Measurements from ENCODE around the gene BBOX1. TPM values are rescaled to one million over a fixed set of nuclear protein-coding genes. Genes with fewer than 3 reads are reported as not detected.

The BBOX1 gene
- total RNA-seq, 4 donors from 2014 or later: 0.22 to 0.84 TPM; not detected in 2

DNA sequence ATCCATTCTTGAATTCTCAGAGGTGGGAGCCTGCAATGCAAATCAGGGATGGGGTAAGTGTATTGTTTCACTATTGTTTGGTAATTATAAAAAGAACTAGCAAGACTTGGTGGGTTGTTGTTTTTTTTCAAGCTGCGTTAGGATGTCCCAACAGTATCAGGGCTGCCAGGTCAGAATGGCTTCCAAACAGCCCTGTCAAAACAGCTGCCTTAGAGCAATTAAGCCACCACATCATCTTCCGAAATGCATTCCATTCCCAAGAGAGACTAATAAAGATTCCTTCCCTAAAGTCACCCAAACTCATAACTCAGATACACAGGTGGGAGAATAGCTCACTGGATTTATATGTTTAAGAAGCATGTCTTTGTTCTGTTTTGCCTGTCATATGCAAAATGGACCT, 23.5 kb downstream of the BBOX1 start:
- WGBS, 2 donors: 74 to 85% methylated on average over 2 of the region's 2 CpGs

DNA sequence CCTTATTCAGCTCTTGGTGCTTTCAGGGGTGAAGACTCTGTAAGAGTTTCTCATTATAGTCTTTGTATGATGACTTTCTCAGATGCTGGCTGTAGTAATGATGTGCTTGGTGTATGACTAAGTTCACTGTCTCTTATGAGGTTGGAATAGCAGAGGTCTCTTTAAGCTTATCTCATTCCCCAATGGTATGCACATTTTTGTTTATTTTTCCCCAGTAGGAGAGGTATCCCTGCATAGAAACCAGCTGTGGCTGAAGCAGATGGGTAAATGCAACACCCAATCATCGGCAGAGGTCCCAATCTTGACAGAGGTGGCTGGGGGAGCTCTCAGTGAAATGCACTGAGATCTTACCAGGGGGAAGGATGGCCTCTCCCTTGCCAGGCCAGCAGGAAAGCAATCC, 34.6 kb downstream of the BBOX1 start:
- Histone ChIP-seq H3K27ac (no peak overlapping the region), H3K4me1 (no peaks in the 10 kb centered on the region), H3K27me3 (no peaks in the 10 kb centered on the region), H3K9me3 (no peaks in the 10 kb centered on the region), H3K4me3 (no peak overlapping the region), H3K36me3 (no peaks in the 10 kb centered on the region)
- WGBS, 2 donors: 58 to 71% methylated on average over 1 of the region's 1 CpG
- DNase-seq (ENCODE audit: low spot score in 2 of 2): no peak
- TF ChIP-seq, protein P1, sequence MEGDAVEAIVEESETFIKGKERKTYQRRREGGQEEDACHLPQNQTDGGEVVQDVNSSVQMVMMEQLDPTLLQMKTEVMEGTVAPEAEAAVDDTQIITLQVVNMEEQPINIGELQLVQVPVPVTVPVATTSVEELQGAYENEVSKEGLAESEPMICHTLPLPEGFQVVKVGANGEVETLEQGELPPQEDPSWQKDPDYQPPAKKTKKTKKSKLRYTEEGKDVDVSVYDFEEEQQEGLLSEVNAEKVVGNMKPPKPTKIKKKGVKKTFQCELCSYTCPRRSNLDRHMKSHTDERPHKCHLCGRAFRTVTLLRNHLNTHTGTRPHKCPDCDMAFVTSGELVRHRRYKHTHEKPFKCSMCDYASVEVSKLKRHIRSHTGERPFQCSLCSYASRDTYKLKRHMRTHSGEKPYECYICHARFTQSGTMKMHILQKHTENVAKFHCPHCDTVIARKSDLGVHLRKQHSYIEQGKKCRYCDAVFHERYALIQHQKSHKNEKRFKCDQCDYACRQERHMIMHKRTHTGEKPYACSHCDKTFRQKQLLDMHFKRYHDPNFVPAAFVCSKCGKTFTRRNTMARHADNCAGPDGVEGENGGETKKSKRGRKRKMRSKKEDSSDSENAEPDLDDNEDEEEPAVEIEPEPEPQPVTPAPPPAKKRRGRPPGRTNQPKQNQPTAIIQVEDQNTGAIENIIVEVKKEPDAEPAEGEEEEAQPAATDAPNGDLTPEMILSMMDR (IDR thresholded peaks at IDR 0.05): no peak
- no peak for TF ChIP-seq POLR2A (IDR thresholded peaks at IDR 0.05)
- no peak for TF ChIP-seq EP300 (IDR thresholded peaks at IDR 0.05)

More for the DNA sequence above, 23.5 kb downstream of the BBOX1 start:
- peaks cover 0 to 7% (median 0%) of the 10 kb centered on the region in 4 donors for H3K9me3 ChIP-seq
- no peak overlapping the region for H3K27ac ChIP-seq
- H3K27me3 ChIP-seq: no peaks in the 10 kb centered on the region
- no peak for DNase-seq (ENCODE audit: low spot score in 2 of 2)
- H3K36me3 ChIP-seq: peaks cover 0 to 2% (median 0%) of the 10 kb centered on the region in 3 donors
- TF ChIP-seq, protein P1 (IDR thresholded peaks at IDR 0.05): no peak
- TF ChIP-seq POLR2A (IDR thresholded peaks at IDR 0.05) (no peak), EP300 (IDR thresholded peaks at IDR 0.05) (no peak)
- peaks cover 0 to 15% (median 0%) of the 10 kb centered on the region in 4 donors for H3K4me1 ChIP-seq
- no peak overlapping the region for H3K4me3 ChIP-seq

DNA sequence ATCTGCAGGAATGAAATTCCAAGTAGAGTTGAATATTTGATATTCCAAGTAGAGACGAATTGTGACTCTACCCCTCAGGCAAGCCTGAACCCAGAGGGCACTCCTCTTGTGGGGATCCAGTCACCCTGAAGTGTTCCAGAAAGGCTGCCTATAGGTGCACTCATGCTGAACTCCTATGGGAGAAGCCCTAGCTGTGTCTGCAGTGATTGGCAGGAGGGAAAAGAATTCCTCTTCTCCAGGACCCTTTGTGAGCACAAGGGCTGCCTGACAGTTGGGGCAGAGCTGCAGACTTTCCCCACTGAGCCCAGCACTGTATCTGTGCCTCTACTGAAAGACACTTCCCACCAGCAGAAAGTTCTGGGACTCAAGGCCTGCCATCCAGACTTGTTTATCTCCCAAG, 35.0 kb downstream of the BBOX1 start:
- Histone ChIP-seq H3K27me3 (no peaks in the 10 kb centered on the region), H3K4me1 (no peaks in the 10 kb centered on the region), H3K9me3 (no peaks in the 10 kb centered on the region), H3K27ac (no peak overlapping the region), H3K4me3 (no peak overlapping the region), H3K36me3 (no peaks in the 10 kb centered on the region)
- no peak for DNase-seq (ENCODE audit: low spot score in 2 of 2)
- 43 to 56% methylated on average over 1 of the region's 1 CpG for WGBS, 2 donors
- TF ChIP-seq, protein P1 (IDR thresholded peaks at IDR 0.05): no peak
- no peak for TF ChIP-seq EP300 (IDR thresholded peaks at IDR 0.05)

DNA sequence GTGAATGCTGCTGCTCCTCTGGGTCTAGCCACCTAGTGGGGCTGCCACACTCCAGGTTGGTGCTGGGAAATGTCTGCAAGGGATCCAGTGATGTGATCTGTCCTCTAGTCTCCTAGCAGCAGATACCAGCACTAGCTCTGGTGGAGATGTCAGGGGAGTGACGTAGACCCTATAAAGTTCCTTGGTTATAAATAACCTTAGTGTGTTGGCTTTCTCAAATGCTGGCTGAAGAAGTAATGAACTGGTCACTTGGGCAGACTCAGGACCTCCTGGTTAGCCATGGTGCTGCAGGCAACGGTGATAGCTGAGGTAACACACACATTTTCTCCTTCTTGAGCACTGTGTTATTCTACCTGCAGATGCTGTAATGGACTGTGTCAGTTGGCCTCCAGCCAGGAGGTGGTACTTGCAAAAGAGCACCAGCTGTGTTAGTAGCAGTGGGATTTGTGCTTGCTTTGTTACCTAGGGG, 35.5 kb downstream of the BBOX1 start:
- Histone ChIP-seq H3K36me3 (no peaks in the 10 kb centered on the region), H3K4me1 (no peaks in the 10 kb centered on the region), H3K4me3 (no peak overlapping the region), H3K9me3 (no peaks in the 10 kb centered on the region), H3K27me3 (no peaks in the 10 kb centered on the region), H3K27ac (no peak overlapping the region)
- WGBS, 2 donors: 61 to 75% methylated on average over 2 of the region's 2 CpGs
- TF ChIP-seq POLR2A (IDR thresholded peaks at IDR 0.05) (no peak), EP300 (IDR thresholded peaks at IDR 0.05) (no peak)
- TF ChIP-seq, protein P1 (IDR thresholded peaks at IDR 0.05): no peak
- no peak for DNase-seq (ENCODE audit: low spot score in 2 of 2)

DNA sequence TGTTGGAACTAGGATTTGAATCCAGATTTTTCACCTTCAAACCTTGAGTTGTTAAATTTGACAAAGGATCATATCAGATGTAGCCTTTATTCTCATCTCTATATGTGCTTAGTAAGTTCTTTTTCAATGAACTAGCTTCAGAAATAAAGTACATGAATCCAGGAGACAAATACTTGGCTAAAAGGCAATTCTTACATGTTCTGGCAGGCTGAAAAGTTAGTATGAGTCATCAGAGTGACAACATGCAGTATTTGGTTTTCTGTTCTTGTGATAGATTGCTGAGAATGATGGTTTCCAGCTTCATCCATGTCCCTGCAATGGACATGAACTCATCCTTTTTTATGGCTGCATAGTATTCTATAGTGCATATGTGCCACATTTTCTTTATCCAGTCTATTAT, 40.4 kb downstream of the BBOX1 start:
- H3K9me3 ChIP-seq: no peaks in the 10 kb centered on the region
- H3K27ac ChIP-seq: no peak overlapping the region
- DNase-seq (ENCODE audit: low spot score in 2 of 2): no peak
- no peaks in the 10 kb centered on the region for H3K27me3 ChIP-seq
- TF ChIP-seq POLR2A (IDR thresholded peaks at IDR 0.05): no peak
- TF ChIP-seq, protein P1 (IDR thresholded peaks at IDR 0.05): no peak
- TF ChIP-seq EP300 (IDR thresholded peaks at IDR 0.05): no peak
- H3K4me1 ChIP-seq: no peaks in the 10 kb centered on the region
- H3K36me3 ChIP-seq: no peaks in the 10 kb centered on the region
- no peak overlapping the region for H3K4me3 ChIP-seq

Measured in tibial nerve (tissue), 4 donors.